H9 (cell line): ENCODE results near the gene PELI2. TPM values are rescaled to one million over a fixed set of nuclear protein-coding genes. Genes with fewer than 3 reads are reported as not detected.

Source experiments
- DNase-seq: peaks from one replicate; pipeline ENCODE4 v3.0.0-alpha.2; 2017
- H2AFZ ChIP-seq: one replicate; pipeline ENCODE4 v1.6.1; 2013; ENCODE audit warnings: mild to moderate bottlenecking, low read length, control low read depth, moderate library complexity
- H2AK5ac ChIP-seq: 2 replicates; pipeline ENCODE4 v1.6.1; 2013; ENCODE audit warnings: low read length, control low read depth, mixed read lengths; ENCODE audit not compliant: insufficient read length
- H2BK120ac ChIP-seq: one replicate; pipeline ENCODE4 v1.6.1; 2013; ENCODE audit warnings: low read depth, mild to moderate bottlenecking, low read length, control low read depth, inconsistent platforms; ENCODE audit not compliant: poor library complexity, severe bottlenecking
- H2BK12ac ChIP-seq: 2 replicates; pipeline ENCODE4 v1.6.1; 2013; ENCODE audit warnings: low read length, control low read depth, mixed read lengths, low read depth; ENCODE audit not compliant: insufficient read length
- H2BK15ac ChIP-seq: 2 replicates; pipeline ENCODE4 v1.6.1; 2013; ENCODE audit warnings: low read depth, low read length, control low read depth
- H2BK20ac ChIP-seq: one replicate; pipeline ENCODE4 v1.6.1; 2013; ENCODE audit warnings: low read depth, mild to moderate bottlenecking, low read length, control low read depth, inconsistent platforms; ENCODE audit not compliant: poor library complexity, severe bottlenecking
- H2BK5ac ChIP-seq: 2 replicates; pipeline ENCODE4 v1.6.1; 2013; ENCODE audit warnings: low read length, control low read depth, mixed read lengths; ENCODE audit not compliant: insufficient read length
- H3K14ac ChIP-seq: 2 replicates; pipeline ENCODE4 v1.6.1; 2013; ENCODE audit warnings: low read length, control low read depth; ENCODE audit not compliant: insufficient read depth
- H3K18ac ChIP-seq: 2 replicates; pipeline ENCODE4 v1.6.1; 2013; ENCODE audit warnings: low read depth, mild to moderate bottlenecking, mixed read lengths, low read length, control low read depth; ENCODE audit not compliant: insufficient read length
- H3K23ac ChIP-seq: 2 replicates; pipeline ENCODE4 v1.6.1; 2013; ENCODE audit warnings: low read length, control low read depth, mixed read lengths, low read depth; ENCODE audit not compliant: insufficient read length
- H3K23me2 ChIP-seq: 2 replicates; pipeline ENCODE4 v1.6.1; 2013; ENCODE audit warnings: low read depth, mild to moderate bottlenecking, mixed read lengths, low read length, control low read depth; ENCODE audit not compliant: insufficient read length, poor library complexity, severe bottlenecking
- H3K27ac ChIP-seq: 2 replicates; pipeline ENCODE4 v1.5.1; 2013; ENCODE audit warnings: low read length, control low read depth, mixed read lengths, low read depth; ENCODE audit not compliant: insufficient read length
- H3K27me3 ChIP-seq: 2 replicates; pipeline ENCODE4 v1.6.1; 2013; ENCODE audit warnings: low read length, control low read depth, inconsistent platforms; ENCODE audit not compliant: insufficient read depth
- H3K4ac ChIP-seq: 2 replicates; pipeline ENCODE4 v1.6.1; 2013; ENCODE audit warnings: low read depth, mild to moderate bottlenecking, control low read depth, inconsistent platforms, low read length, moderate library complexity
- H3K4me1 ChIP-seq: 2 replicates; pipeline ENCODE4 v1.6.1; 2013; ENCODE audit warnings: low read length, control low read depth, inconsistent platforms; ENCODE audit not compliant: insufficient read depth
- H3K4me2 ChIP-seq: 2 replicates; pipeline ENCODE4 v1.6.1; 2013; ENCODE audit warnings: low read length, control low read depth, mixed read lengths; ENCODE audit not compliant: insufficient read length, insufficient read depth
- H3K56ac ChIP-seq: 2 replicates; pipeline ENCODE4 v1.6.1; 2013; ENCODE audit warnings: low read depth, mild to moderate bottlenecking, mixed read lengths, low read length, control low read depth; ENCODE audit not compliant: insufficient read length
- H3K79me1 ChIP-seq: 2 replicates; pipeline ENCODE4 v1.6.1; 2013; ENCODE audit warnings: low read depth, mild to moderate bottlenecking, moderate library complexity, low read length, control low read depth, inconsistent platforms; ENCODE audit not compliant: insufficient read depth, poor library complexity, severe bottlenecking
- H3K79me2 ChIP-seq: 2 replicates; pipeline ENCODE4 v1.6.1; 2013; ENCODE audit warnings: low read length, control low read depth, inconsistent platforms; ENCODE audit not compliant: insufficient read depth
- H3K9ac ChIP-seq: 2 replicates; pipeline ENCODE4 v1.6.1; 2013; ENCODE audit warnings: low read length, control low read depth, mixed read lengths; ENCODE audit not compliant: insufficient read length; ENCODE audit errors: extremely low read depth
- H3K9me3 ChIP-seq: one replicate; pipeline ENCODE4 v1.6.1; 2013; ENCODE audit warnings: low read depth, low read length, inconsistent platforms; ENCODE audit not compliant: control insufficient read depth
- H3T11ph ChIP-seq: one replicate; pipeline ENCODE4 v1.6.1; 2013; ENCODE audit warnings: mild to moderate bottlenecking, low read length, control low read depth, inconsistent platforms
- H4K20me1 ChIP-seq: one replicate; pipeline ENCODE4 v1.6.1; 2013; ENCODE audit not compliant: control insufficient read depth, insufficient read length, insufficient read depth
- H4K5ac ChIP-seq: 2 replicates; pipeline ENCODE4 v1.6.1; 2013; ENCODE audit warnings: low read depth, mild to moderate bottlenecking, mixed read lengths, low read length, control low read depth; ENCODE audit not compliant: insufficient read length
- H4K8ac ChIP-seq: replicated peaks from 2 replicates; pipeline ENCODE4 v1.6.1; 2013; ENCODE audit warnings: low read length, control low read depth, mixed read lengths, low read depth; ENCODE audit not compliant: insufficient read length
- H4K91ac ChIP-seq: 2 replicates; pipeline ENCODE4 v1.6.1; 2013; ENCODE audit warnings: low read depth, mild to moderate bottlenecking, moderate library complexity, mixed read lengths, low read length, control low read depth; ENCODE audit not compliant: insufficient read length
- H3K27ac Mint-ChIP-seq, 3 experiments: 2 replicates in 2 of 3; 3 replicates in 1 of 3; pipeline ENCODE4 v1.8.0; 2020 to 2021; ENCODE audit warnings: mixed read lengths in 3 of 3, mild to moderate bottlenecking in 1 of 3, moderate library complexity in 1 of 3
- H3K27me3 Mint-ChIP-seq: 2 replicates; pipeline ENCODE4 v1.8.0; 2021; ENCODE audit warnings: low read depth, mild to moderate bottlenecking, moderate library complexity, mixed read lengths
- H3K36me3 Mint-ChIP-seq, 3 experiments: 2 replicates in 2 of 3; 3 replicates in 1 of 3; pipeline ENCODE4 v1.8.0; 2020 to 2021; ENCODE audit warnings: low read depth in 3 of 3, mixed read lengths in 3 of 3; ENCODE audit not compliant: insufficient read depth in 1 of 3
- H3K4me1 Mint-ChIP-seq, 2 experiments: 2 replicates each; pipeline ENCODE4 v1.8.0; 2020; ENCODE audit warnings: mixed read lengths in 2 of 2
- H3K4me3 Mint-ChIP-seq, 2 experiments: 2 replicates in 1 of 2; 3 replicates in 1 of 2; pipeline ENCODE4 v1.8.0; 2020 to 2021; ENCODE audit warnings: mild to moderate bottlenecking in 2 of 2, mixed read lengths in 2 of 2, moderate library complexity in 1 of 2
- H3K9me3 Mint-ChIP-seq, 2 experiments: 2 replicates in 1 of 2; 3 replicates in 1 of 2; pipeline ENCODE4 v1.8.0; 2020; ENCODE audit warnings: mild to moderate bottlenecking in 2 of 2, mixed read lengths in 2 of 2, moderate library complexity in 1 of 2
- WGBS: extraction: QIAGEN DNeasy Blood & Tissue Kit; methylation state at CpG from one replicate; pipeline ENCODE4 v1.1.7; 2013; ENCODE audit warnings: missing lambda C conversion rate, low lambda C conversion rate, mixed read lengths; ENCODE audit not compliant: insufficient read length; ENCODE audit errors: extremely low coverage; 5-methylcytosine and 5-hydroxymethylcytosine counted together
- total RNA-seq: library from RNA; stranded (reverse); gene quantifications from 2 replicates; pipeline ENCODE4 v1.2.1, GENCODE V29; 2021
- TF ChIP-seq, protein P1 (sequence below): fragments of 200-600 bp; sonication (generic); conservative IDR thresholded peaks from 3 replicates; pipeline ENCODE4 v1.8.0; 2021; ENCODE audit warnings: antibody characterized with exemption, mild to moderate bottlenecking

The PELI2 gene
- total RNA-seq, 1 experiment from 2014 or later, result 18.0 TPM

DNA sequence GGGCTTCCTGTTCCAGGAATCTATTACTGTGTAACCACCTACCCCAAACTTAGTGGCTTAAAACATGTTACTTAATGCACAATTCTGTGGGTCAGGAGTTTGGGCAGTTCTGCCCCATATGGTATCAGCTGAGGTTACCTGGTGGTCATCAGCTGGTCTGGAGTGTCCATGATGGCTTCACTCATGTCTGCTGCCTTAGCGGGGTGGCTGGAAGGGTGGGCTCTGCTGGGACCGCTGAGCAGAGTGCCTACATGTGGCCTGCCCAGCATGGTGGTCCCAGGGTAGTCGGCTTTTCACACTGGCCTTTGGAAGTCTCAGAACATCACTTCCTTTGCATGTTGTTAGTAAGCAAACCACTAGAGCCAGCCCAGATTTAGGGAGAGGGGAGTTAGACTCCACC lies 53.9 kb downstream of the PELI2 start:
- Histone ChIP-seq H2BK120ac (no peak overlapping the region), H3T11ph (no peak overlapping the region), H3K23me2 (no peaks in the 10 kb centered on the region), H2BK5ac (no peak overlapping the region), H3K4ac (no peak overlapping the region), H3K23ac (no peak overlapping the region), H3K79me2 (peaks cover 1% of the 10 kb centered on the region; the same call in 1 of the 2 replicates), H3K56ac (no peak overlapping the region), H3K9me3 (no peaks in the 10 kb centered on the region), H4K91ac (no peak overlapping the region), H2AFZ (no peak overlapping the region), H3K79me1 (peaks cover 3% of the 10 kb centered on the region), H3K27ac (no peak overlapping the region), H3K18ac (no peak overlapping the region), H4K5ac (no peak overlapping the region), H2BK12ac (no peak overlapping the region), H3K4me2 (no peak overlapping the region), H2AK5ac (no peak overlapping the region), H3K9ac (no peak overlapping the region), H4K8ac (no peak overlapping the region), H4K20me1 (no peaks in the 10 kb centered on the region), H3K14ac (no peak overlapping the region), H3K27me3 (no peaks in the 10 kb centered on the region), H3K4me1 (no peaks in the 10 kb centered on the region), H2BK20ac (no peak overlapping the region), H2BK15ac (no peak overlapping the region; the same call in 1 of the 2 replicates)
- no peak for DNase-seq
- TF ChIP-seq, protein P1, sequence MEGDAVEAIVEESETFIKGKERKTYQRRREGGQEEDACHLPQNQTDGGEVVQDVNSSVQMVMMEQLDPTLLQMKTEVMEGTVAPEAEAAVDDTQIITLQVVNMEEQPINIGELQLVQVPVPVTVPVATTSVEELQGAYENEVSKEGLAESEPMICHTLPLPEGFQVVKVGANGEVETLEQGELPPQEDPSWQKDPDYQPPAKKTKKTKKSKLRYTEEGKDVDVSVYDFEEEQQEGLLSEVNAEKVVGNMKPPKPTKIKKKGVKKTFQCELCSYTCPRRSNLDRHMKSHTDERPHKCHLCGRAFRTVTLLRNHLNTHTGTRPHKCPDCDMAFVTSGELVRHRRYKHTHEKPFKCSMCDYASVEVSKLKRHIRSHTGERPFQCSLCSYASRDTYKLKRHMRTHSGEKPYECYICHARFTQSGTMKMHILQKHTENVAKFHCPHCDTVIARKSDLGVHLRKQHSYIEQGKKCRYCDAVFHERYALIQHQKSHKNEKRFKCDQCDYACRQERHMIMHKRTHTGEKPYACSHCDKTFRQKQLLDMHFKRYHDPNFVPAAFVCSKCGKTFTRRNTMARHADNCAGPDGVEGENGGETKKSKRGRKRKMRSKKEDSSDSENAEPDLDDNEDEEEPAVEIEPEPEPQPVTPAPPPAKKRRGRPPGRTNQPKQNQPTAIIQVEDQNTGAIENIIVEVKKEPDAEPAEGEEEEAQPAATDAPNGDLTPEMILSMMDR, result no peak
- Mint-ChIP-seq H3K27ac (peak overlapping the region in 1 of 3 experiments; percentile 8; a peak in 1 of 7 replicates), H3K9me3 (peaks cover 0 to 2% of the 10 kb centered on the region in 2 experiments; a peak in 4 of 5 replicates), H3K36me3 (peaks cover 0 to 7% (median 0%) of the 10 kb centered on the region in 3 experiments; a peak in 2 of 7 replicates), H3K27me3 (no peaks in the 10 kb centered on the region), H3K4me1 (peaks cover 21 to 45% of the 10 kb centered on the region in 2 experiments), H3K4me3 (no peak overlapping the region)
- WGBS, result no CpG with 5 or more reads among the region's 3 CpGs
